Omental fat pad (tissue), 4 donors: ENCODE measurements around the gene GRM7. TPM values are rescaled to one million over a fixed set of nuclear protein-coding genes. Genes with fewer than 3 reads are reported as not detected.
A peak's percentile ranks its signal among the peaks of the same experiment; 100 is the strongest.

Experiments
- ATAC-seq: fragments of 150-250 bp; one replicate; pipeline ENCODE4 v1.9.1; 2016; ENCODE audit warnings: mild to moderate bottlenecking, moderate library complexity; ENCODE audit not compliant: low FRiP score
- DNase-seq: peaks from one replicate; pipeline ENCODE4 v3.0.0-alpha.2; 2019; ENCODE audit warnings: low spot score
- CTCF ChIP-seq, 3 donors: fragments of 450-650 bp; IDR thresholded peaks; one replicate each; pipeline ENCODE4 v1.5.1; 2016 to 2017; ENCODE audit warnings: antibody characterized with exemption in 3 of 3, mild to moderate bottlenecking in 3 of 3, moderate library complexity in 2 of 3
- total RNA-seq, 4 donors: library from RNA; depleted of rRNA; stranded (reverse); fragments of >200 nt; gene quantifications; one replicate each; pipeline ENCODE4 v1.1.0, GENCODE V29; 2016

The GRM7 gene
- total RNA-seq, 4 donors from 2014 or later: 0.12 to 0.82 (median 0.28) TPM; not detected in 1

- ATAC-seq: no peak
- TF ChIP-seq CTCF (IDR thresholded peaks at IDR 0.05): no peak
- no peak for DNase-seq
These were observed 432.4 kb downstream of the GRM7 start for GRCh38 chr3:7293286-7293685.

- ATAC-seq: no peak
- DNase-seq: no peak
- no peak for TF ChIP-seq CTCF (IDR thresholded peaks at IDR 0.05)
These were observed 444.6 kb downstream of the GRM7 start for GRCh38 chr3:7305561-7305960.

GRCh38 chr3:7306901-7307300 is 446.0 kb downstream of the GRM7 start:
- DNase-seq: no peak
- no peak for ATAC-seq
- TF ChIP-seq CTCF (IDR thresholded peaks at IDR 0.05): no peak

- TF ChIP-seq CTCF (IDR thresholded peaks at IDR 0.05): no peak
- ATAC-seq: no peak
- DNase-seq: no peak
These were observed 446.5 kb downstream of the GRM7 start for GRCh38 chr3:7307410-7307809.

GRCh38 chr3:7309641-7310102 is 448.8 kb downstream of the GRM7 start:
- no peak for TF ChIP-seq CTCF (IDR thresholded peaks at IDR 0.05)
- DNase-seq (peak; percentile 22), ATAC-seq (peak; percentile 90)

GRCh38 chr3:7315037-7315436 is 454.1 kb downstream of the GRM7 start:
- ATAC-seq (no peak), DNase-seq (no peak)
- TF ChIP-seq CTCF (IDR thresholded peaks at IDR 0.05): no peak

- no peak for TF ChIP-seq CTCF (IDR thresholded peaks at IDR 0.05)
- DNase-seq (no peak), ATAC-seq (no peak)
These were observed 462.2 kb downstream of the GRM7 start for GRCh38 chr3:7322957-7323669.
